Forelimb muscle (tissue), 1 donor: ENCODE data around the gene SPATA31A7. TPM values are rescaled to one million over a fixed set of nuclear protein-coding genes. Genes with fewer than 3 reads are reported as not detected.
"Not testable (repeated sequence)": the region's sequence is repeated elsewhere in the genome, so short reads cannot be mapped to it uniquely, and the experiment has no call there.

Experiments
- DNase-seq: peaks from one replicate; pipeline ENCODE4 v3.0.0-alpha.2; 2013; ENCODE audit warnings: low read depth
- polyA plus RNA-seq: library from polyadenylated mRNA; unstranded; fragments of 120-200 nt; gene quantifications from one replicate; pipeline ENCODE4 v1.2.1, GENCODE V29; 2013; ENCODE audit not compliant: insufficient read length

SPATA31A7 gene
- polyA plus RNA-seq = not detected

DNA sequence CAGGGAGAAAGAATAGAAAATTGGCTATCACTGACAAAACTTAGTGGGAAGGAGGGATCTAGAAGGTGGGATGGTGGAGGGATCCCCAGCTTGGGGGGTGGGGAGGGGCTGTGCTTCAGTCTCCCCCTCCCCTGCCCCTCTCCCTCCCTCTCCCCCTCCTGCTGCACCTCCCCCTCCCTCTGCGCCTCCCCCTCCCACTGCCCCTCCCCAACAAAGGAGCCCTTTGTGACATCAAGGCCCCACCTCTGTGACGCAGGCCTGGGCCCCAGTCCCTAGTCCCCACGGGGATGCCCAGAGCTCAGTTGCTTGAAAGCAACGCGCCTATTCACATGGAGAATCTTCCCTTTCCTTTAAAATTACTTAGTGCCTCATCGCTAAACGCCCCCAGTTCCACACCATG, at the start of gene SPATA31A7:
Gene SPATA31A7 (plus strand): TSS at position 301 of the 400 bp plus-strand sequence. CDS start 29 bp downstream, at position 330.
- not testable (repeated sequence) for DNase-seq

DNA sequence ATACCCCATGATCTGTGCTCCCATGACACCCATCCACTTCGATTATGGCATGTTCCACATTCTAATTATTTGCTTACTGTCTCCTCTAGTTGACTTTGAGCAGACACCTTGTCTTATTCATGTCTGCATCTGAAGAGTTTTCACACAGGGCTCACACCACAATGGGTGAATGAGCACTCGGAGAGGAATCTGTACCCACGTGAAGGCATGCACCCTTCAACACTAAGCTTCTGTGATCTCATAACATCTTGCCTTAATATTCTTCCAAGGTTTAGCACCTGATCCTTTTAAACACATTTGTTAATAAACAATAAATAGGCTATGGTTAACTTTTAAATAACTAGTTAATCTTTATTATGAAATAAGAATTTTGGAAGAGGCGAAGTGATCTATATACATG, 36.6 kb downstream of the SPATA31A7 start:
- not testable (repeated sequence) for DNase-seq
